BJ (cell line): ENCODE data around the gene GALNS. TPM values are rescaled to one million over a fixed set of nuclear protein-coding genes. Genes with fewer than 3 reads are reported as not detected.

Experiments
- CTCF ChIA-PET: fragments of 350-600 bp; formaldehyde crosslinking; extraction: SDS; loops from one replicate; lab custom pipeline; 2021; ENCODE audit warnings: antibody characterized with exemption, inconsistent platforms; lab: Yijun Ruan, JAX
- POLR2A ChIA-PET: fragments of 300-600 bp; sonication (Branson Sonifier 250); formaldehyde crosslinking; extraction: SDS; loops from one replicate; lab custom pipeline; 2021; ENCODE audit warnings: antibody characterized with exemption; lab: Charles Lee
- DNase-seq: peaks from one replicate; pipeline ENCODE4 v3.0.0-alpha.2; 2011; ENCODE audit warnings: low read depth
- H3K27me3 ChIP-seq: 2 replicates; pipeline ENCODE4 v1.6.0; 2011; ENCODE audit warnings: low read length; ENCODE audit not compliant: control insufficient read depth, insufficient read depth
- H3K36me3 ChIP-seq: 2 replicates; pipeline ENCODE4 v1.5.1; 2011; ENCODE audit warnings: low read length; ENCODE audit not compliant: control insufficient read depth, insufficient read depth
- H3K4me3 ChIP-seq: 2 replicates; pipeline ENCODE4 v1.5.1; 2011; ENCODE audit warnings: low read depth, mild to moderate bottlenecking, control low read depth, low read length
- CTCF ChIP-seq: IDR thresholded peaks from 2 replicates; pipeline ENCODE4 v1.5.1; 2011; ENCODE audit warnings: low read depth, mild to moderate bottlenecking, control low read depth, inconsistent platforms, low read length, moderate library complexity; ENCODE audit not compliant: insufficient read depth
- polyA plus RNA-seq: library from polyadenylated mRNA; depleted of rRNA; stranded (reverse); fragments of >200 nt; gene quantifications from 2 replicates; pipeline ENCODE4 v1.2.3, GENCODE V29; 2011

The GALNS gene
- polyA plus RNA-seq, 1 experiment: 9.7 TPM

- H3K4me3 ChIP-seq: no peak overlapping the region
- POLR2A ChIA-PET: no interaction called here
- TF ChIP-seq CTCF: no peak
- no peaks in the 10 kb centered on the region for H3K27me3 ChIP-seq
- CTCF ChIA-PET: no interaction called here
- DNase-seq: no peak
- H3K36me3 ChIP-seq: peaks cover 8% of the 10 kb centered on the region
Observed at GRCh38 chr16:88807142-88807625, 49.6 kb downstream of the GALNS start.

DNA sequence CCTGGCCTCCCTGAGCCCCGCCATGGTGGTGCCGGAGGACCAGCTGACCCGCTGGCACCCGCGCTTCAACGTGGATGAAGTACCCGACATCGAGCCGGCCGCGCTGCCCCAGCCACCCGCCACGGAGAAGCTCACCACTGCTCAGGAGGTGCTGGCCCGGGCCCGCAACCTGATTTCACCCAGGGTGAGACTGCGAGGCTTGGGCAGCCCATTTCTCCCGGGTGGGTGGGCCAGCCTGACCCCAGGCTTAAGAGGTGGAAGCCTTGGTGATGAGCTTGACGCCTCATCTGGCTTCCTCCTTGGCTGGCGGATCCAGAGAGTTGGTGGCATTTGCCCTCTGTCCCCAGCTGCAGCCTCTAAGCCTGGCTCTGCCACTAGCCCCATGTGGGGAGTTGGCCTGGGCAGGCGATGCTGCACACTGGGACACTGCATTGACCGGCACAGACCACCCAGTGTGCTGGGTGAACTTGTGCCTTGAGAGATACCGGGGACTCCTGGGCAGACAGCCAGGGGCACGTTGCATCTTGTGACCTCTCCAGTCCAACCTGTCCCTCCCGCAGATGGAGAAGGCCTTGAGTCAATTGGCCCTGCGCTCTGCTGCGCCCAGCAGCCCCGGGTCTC lies 50.1 kb downstream of the GALNS start:
- ChIA-PET CTCF (no interaction called here), POLR2A (no interaction called here)
- DNase-seq: no peak
- no peak overlapping the region for H3K4me3 ChIP-seq
- peaks cover 8% of the 10 kb centered on the region for H3K36me3 ChIP-seq
- H3K27me3 ChIP-seq: no peaks in the 10 kb centered on the region
- TF ChIP-seq CTCF: no peak

GRCh38 chr16:88805887-88806393 lies 50.8 kb downstream of the GALNS start:
- H3K4me3 ChIP-seq: no peak overlapping the region
- ChIA-PET POLR2A (no interaction called here), CTCF (interaction anchor here (0.8 kb wide), 1 partner anchor 361 kb away, joined by 3 read pairs; no protein-coding TSS in a partner anchor)
- DNase-seq: no peak
- TF ChIP-seq CTCF: no peak
- H3K36me3 ChIP-seq: peaks cover 8% of the 10 kb centered on the region
- H3K27me3 ChIP-seq: no peaks in the 10 kb centered on the region

DNA sequence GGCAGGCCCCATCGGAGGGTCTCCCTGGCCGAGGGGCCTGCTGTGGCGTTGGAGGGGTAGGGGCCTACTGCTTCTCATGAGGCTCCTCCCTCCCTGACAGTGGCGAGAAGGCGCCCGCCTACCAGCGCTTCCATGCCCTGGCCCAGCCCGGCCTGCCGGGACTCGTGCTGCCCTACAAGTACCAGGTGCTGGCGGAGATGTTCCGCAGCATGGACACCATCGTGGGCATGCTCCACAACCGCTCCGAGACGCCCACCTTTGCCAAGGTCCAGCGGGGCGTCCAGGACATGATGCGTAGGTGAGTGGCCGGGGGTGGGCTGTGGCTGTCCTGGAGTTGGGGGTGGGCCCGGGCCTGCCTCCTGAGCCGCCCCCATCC lies 51.4 kb downstream of the GALNS start:
- H3K36me3 ChIP-seq: peaks cover 8% of the 10 kb centered on the region
- H3K27me3 ChIP-seq: no peaks in the 10 kb centered on the region
- TF ChIP-seq CTCF: no peak
- ChIA-PET CTCF (interaction anchor here (0.8 kb wide), 1 partner anchor 362 kb away, joined by 3 read pairs; no protein-coding TSS in a partner anchor), POLR2A (no interaction called here)
- H3K4me3 ChIP-seq: no peak overlapping the region; the same call in 1 of the 2 replicates
- DNase-seq: no peak

DNA sequence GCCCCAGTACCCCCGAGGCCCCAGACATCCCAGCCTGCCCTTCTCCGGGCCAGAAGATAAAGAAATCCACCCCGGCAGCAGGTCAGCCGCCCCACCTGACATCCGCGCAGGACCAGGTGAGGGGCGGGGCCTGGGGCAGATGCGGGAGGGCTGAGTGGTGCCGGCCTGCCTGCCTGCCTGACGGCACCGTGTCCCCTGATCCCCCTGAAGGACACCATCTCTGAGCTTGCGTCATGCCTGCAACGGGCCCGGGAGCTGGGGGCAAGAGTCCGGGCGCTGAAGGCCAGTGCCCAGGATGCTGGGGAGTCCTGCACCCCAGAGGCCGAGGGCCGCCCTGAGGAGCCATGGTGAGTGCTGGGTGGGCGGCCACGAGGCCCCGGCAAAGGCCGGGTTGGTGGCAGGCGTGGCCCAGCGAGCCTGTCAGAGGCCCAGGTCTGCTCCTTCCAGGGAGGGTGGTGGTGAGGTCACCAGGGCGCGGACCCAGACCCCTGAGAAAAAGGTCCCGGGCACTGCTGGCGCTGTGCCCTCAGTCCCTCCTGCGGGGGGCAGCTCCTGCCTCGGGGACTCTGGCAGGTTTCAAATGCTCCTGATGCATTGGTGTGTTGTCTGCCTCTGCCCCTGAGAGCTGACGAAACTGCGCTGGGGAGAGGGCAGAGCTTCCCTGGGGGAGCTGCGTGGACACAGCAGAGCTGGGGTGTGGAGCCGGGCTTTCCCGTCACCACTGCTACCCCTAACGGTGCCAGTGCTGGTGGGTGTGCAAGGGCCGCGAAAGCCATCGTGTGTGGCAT lies 52.0 kb downstream of the GALNS start:
- DNase-seq: no peak
- TF ChIP-seq CTCF: no peak
- CTCF ChIA-PET: no interaction called here
- POLR2A ChIA-PET: no interaction called here
- peaks cover 5% of the 10 kb centered on the region for H3K36me3 ChIP-seq
- H3K27me3 ChIP-seq: no peaks in the 10 kb centered on the region
- H3K4me3 ChIP-seq: peak overlapping the region; percentile 77
